GM18505 (cell line): Measurements from ENCODE around the gene APBA1.

Experiments
- ATAC-seq: cut with Tn5 transposase; IDR thresholded peaks from one replicate; pipeline ENCODE4 v1.9.1; 2021; ENCODE audit not compliant: unreplicated experiment
- POLR2A ChIP-seq: IDR thresholded peaks from 4 replicates; pipeline ENCODE4 v1.6.1; 2011; ENCODE audit warnings: borderline replicate concordance; ENCODE audit not compliant: insufficient read depth, insufficient read length; ENCODE audit errors: extremely low read depth

Gene APBA1

GRCh38 chr9:69470186-69470977 lies 201.8 kb downstream of the APBA1 start:
- ATAC-seq, result no peak
- TF ChIP-seq POLR2A, result no peak

DNA sequence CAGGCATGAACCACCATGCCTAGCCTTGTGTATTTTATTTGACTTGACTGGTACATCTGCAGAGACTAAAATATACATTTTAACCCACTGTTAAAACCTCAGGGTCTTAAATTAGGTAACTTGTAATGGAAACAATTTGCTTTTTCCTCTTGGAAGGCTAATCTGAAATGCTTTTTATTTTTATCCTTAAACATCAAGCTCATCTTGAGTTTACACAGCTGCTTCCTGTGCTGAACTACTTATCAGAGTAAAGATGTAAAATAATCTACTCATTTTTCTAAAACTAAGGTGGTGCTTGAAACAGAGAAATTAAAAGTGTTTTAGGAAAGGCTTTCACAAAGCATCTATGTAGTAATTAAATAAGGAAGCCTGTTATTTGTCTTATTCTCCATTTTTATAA lies 203.0 kb downstream of the APBA1 start:
- no peak for ATAC-seq
- TF ChIP-seq POLR2A, result no peak

- no peak for TF ChIP-seq POLR2A
- ATAC-seq, result no peak
Observed at GRCh38 chr9:69468380-69468779, 203.8 kb downstream of the APBA1 start.

GRCh38 chr9:69466151-69466550 lies 206.0 kb downstream of the APBA1 start:
- no peak for TF ChIP-seq POLR2A
- ATAC-seq, result no peak

- no peak for ATAC-seq
- no peak for TF ChIP-seq POLR2A
Observed at GRCh38 chr9:69465473-69465872, 206.7 kb downstream of the APBA1 start.

DNA sequence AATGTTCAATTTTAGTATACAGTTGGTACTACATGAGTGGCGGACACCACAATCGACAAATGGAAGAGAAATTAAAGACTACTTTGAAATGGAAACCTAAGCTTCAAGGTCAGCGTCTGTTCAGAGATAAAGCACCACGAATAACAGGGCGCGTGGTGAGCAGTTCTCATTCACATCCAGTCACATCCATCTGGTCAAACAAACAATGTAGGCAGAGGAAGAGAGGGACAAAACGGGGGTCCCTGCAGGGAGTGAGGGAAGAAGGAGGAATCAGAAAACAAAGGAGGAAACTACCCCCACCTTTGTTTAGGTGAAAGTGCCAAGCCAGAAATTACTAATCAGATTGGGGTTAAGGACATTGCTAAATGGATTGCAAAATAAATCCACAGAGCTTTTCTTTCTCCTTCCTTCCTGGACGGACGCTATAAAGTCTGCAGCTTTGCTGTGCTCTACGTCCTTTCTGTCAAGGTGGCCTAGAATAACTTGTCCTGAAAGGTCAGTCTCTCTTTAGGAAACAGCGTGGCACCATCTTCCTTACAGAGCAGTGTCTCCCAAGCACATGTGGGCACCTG lies 208.6 kb downstream of the APBA1 start:
- ATAC-seq, result no peak
- no peak for TF ChIP-seq POLR2A

- ATAC-seq, result no peak
- TF ChIP-seq POLR2A, result no peak
Observed at GRCh38 chr9:69462394-69462793, 209.8 kb downstream of the APBA1 start.

DNA sequence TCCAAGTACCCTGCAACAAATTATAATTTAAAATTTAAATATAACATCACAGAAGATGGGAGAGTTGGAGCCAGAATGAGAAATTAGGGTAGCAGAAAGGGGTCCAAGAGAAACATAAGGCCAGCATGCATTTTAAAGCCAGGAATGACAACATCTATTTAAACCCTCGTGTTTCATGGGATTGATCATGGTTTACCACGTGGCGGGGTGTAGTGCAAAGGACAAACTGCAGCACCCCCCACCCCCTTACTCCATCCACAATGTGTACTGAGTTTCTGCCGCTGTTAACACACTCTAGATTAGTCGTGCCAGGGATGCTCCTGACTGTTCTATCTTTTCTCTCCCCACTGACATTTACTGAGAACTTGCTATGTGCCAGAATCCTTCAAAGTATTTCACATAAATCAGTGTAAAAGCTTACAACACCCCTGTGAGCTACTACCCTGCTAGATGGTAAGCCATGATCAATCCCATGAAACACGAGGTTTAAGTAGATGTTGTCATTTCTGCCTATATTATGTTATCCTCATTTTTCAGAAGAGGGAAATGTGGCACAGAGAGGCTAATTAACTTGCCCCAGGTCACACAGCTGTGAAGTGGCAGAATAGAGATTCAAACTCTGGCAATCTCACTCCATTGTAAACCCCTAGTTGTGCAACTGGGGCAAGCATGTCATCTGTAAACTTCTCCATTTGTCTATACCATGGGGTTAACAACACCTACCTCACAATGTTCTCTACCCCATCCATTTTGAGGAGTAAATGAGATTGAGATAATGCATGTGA lies 210.9 kb downstream of the APBA1 start:
- no peak for TF ChIP-seq POLR2A
- no peak for ATAC-seq

DNA sequence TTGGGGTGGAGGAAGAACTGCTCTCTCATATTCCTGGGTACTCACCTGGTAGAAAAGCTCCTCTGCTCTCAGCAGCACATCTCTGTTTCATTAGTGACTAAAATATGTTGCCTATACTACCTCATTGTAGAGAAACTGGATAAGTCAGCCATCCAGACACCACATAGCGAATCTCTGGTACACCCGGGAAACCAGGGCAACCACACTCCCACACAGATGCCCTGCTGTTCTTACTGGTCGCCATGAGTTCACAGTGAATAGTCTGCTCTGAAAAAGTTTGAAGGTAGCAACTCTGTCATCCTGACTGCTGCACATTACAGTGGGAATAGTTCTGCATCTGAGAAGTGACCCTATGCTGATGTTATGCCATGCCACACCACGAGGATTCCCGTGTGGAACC lies 212.2 kb downstream of the APBA1 start:
- no peak for TF ChIP-seq POLR2A
- no peak for ATAC-seq

DNA sequence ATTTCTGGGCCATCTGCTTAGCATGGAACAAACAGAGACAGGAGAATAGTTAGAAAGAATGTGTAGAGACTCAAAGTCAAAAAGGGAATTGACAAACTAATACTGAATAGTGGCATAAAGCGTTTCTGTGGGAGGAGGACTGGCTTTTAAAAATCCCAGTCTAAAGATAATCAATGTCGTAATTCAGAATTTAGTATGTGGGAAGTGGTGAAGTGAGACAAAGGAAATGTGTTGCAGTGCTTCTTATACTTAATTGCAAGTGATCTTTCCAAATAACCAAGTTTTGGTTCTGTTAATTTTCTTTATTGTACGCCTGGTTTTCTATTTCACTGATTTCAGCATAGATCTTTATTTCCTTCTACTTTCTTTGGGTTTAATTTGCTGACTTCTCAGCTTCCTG lies 214.0 kb downstream of the APBA1 start:
- TF ChIP-seq POLR2A, result no peak
- ATAC-seq, result no peak

GRCh38 chr9:69456201-69456600 lies 216.0 kb downstream of the APBA1 start:
- ATAC-seq, result no peak
- no peak for TF ChIP-seq POLR2A

GRCh38 chr9:69455311-69455710 lies 216.9 kb downstream of the APBA1 start:
- no peak for ATAC-seq
- TF ChIP-seq POLR2A, result no peak

DNA sequence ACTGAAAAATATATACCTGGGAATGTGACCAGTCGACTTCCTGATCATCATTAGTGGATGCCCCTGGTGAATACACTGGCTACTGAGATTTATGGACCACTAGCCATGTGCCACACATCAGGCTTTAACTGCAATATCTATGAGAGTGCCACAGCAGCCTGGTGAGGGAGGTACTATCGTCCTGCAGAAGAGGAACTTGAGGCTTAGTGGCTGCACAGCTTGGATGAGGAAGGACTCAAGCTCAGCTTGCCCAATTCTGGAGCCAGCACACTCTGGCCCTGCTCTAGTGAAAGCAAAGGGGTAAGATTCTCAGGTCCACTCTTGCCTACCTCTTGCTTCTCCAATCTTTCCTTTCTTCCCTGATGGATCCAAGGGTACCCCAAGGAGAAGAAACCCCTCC lies 217.8 kb downstream of the APBA1 start:
- TF ChIP-seq POLR2A, result no peak
- ATAC-seq, result no peak

DNA sequence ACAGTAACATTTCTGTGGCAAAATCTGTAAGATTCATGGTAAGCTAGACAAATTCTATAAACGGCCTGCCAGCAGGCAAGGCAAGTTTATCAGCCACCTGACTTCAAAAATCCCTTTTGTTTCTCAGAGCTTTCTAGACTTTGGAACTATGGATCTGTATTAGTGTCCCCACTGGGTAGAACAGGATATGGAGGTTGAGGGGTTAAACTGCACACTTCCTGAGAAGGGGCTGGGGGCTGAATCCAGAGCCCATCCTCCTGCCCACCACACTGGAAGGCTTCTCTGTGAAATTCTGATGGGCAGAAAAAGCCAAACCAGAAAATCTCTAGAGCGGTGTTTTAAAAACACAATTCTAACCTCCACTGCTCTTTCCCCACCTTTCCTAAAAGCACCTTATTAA lies 218.4 kb downstream of the APBA1 start:
- ATAC-seq, result no peak
- no peak for TF ChIP-seq POLR2A
